A673 (cell line): ENCODE data around the gene KRTAP6-3. TPM values are rescaled to one million over a fixed set of nuclear protein-coding genes. Genes with fewer than 3 reads are reported as not detected.

ENCODE experiments used
- BruUV-seq: library from RNA; stranded (reverse); fragments of 400-500 nt; replicated peaks from 2 replicates; lab custom pipeline; 2021; lab: Mats Ljungman, UMichigan
- CTCF ChIA-PET: fragments of 300-600 bp; sonication (Branson Sonifier 250); formaldehyde crosslinking; loops from one replicate; lab custom pipeline; 2022; ENCODE audit warnings: antibody characterized with exemption; lab: Charles Lee
- POLR2A ChIA-PET: fragments of 300-600 bp; sonication (Branson Sonifier 250); formaldehyde crosslinking; loops from one replicate; lab custom pipeline; 2022; ENCODE audit warnings: antibody characterized with exemption; ENCODE audit not compliant: low non-redundant PET; lab: Charles Lee
- DNase-seq: peaks from one replicate; pipeline ENCODE4 v3.0.0-alpha.2; 2015; ENCODE audit warnings: low spot score
- H3K27ac ChIP-seq: fragments of 200-600 bp; sonication (generic); 2 replicates; pipeline ENCODE4 v1.5.1; 2016; ENCODE audit warnings: mixed run types, low read depth, mild to moderate bottlenecking, mixed read lengths, antibody characterized with exemption, low read length; ENCODE audit not compliant: poor library complexity, severe bottlenecking
- H3K27me3 ChIP-seq: fragments of 200-600 bp; sonication (generic); replicated peaks from 2 replicates; pipeline ENCODE4 v1.6.1; 2017; ENCODE audit warnings: mixed run types, low read depth, mild to moderate bottlenecking, mixed read lengths, antibody characterized with exemption, low read length; ENCODE audit not compliant: insufficient read depth, poor library complexity
- H3K36me3 ChIP-seq: fragments of 200-600 bp; sonication (generic); 2 replicates; pipeline ENCODE4 v1.6.1; 2016; ENCODE audit warnings: mixed run types, mild to moderate bottlenecking, mixed read lengths, antibody characterized with exemption, low read length; ENCODE audit not compliant: insufficient read depth, poor library complexity, severe bottlenecking
- H3K4me1 ChIP-seq: fragments of 200-600 bp; sonication (generic); 2 replicates; pipeline ENCODE4 v1.6.1; 2017; ENCODE audit warnings: mixed run types, mild to moderate bottlenecking, mixed read lengths, antibody characterized with exemption, low read length; ENCODE audit not compliant: insufficient read depth, poor library complexity, severe bottlenecking
- H3K4me3 ChIP-seq: fragments of 200-600 bp; sonication (generic); 2 replicates; pipeline ENCODE4 v1.5.1; 2016; ENCODE audit warnings: low read depth, mixed run types, mild to moderate bottlenecking, mixed read lengths, low read length; ENCODE audit not compliant: poor library complexity, severe bottlenecking
- H3K9me3 ChIP-seq: fragments of 200-600 bp; sonication (generic); 2 replicates; pipeline ENCODE4 v1.6.1; 2016; ENCODE audit warnings: mixed run types, low read depth, mild to moderate bottlenecking, mixed read lengths, antibody characterized with exemption, low read length; ENCODE audit not compliant: poor library complexity, severe bottlenecking
- EZH2 ChIP-seq: fragments of 200-600 bp; sonication (generic); IDR thresholded peaks from 2 replicates; pipeline ENCODE4 v1.6.1; 2017; ENCODE audit warnings: borderline replicate concordance, low read depth, mild to moderate bottlenecking, mixed read lengths, antibody characterized with exemption, low read length; ENCODE audit not compliant: poor library complexity, severe bottlenecking
- intact Hi-C: fragments of 100-400 bp; cut with micrococcal nuclease; formaldehyde crosslinking; loops from one replicate; pipeline ENCODE4 v1.10.0; 2022; ENCODE audit not compliant: unreplicated experiment
- total RNA-seq: library from RNA; stranded (reverse); gene quantifications from 2 replicates; pipeline ENCODE4 v1.2.3, GENCODE V29; 2021
- TF ChIP-seq, protein P1 (sequence below): fragments of 300-800, 200-600 bp; sonication (generic); conservative IDR thresholded peaks from 2 replicates; pipeline ENCODE4 v1.5.1; 2017; ENCODE audit warnings: low read depth, mild to moderate bottlenecking, antibody characterized with exemption, low read length, moderate library complexity, mixed read lengths

The KRTAP6-3 gene
- total RNA-seq, 1 experiment from 2014 or later: not detected

- no peak overlapping the region for H3K4me3 ChIP-seq
- intact Hi-C loops: no loop called here
- CTCF ChIA-PET: no interaction called here
- no peak overlapping the region for H3K27ac ChIP-seq
- no peaks in the 10 kb centered on the region for H3K9me3 ChIP-seq
- TF ChIP-seq EZH2: no peak
- TF ChIP-seq, protein P1, sequence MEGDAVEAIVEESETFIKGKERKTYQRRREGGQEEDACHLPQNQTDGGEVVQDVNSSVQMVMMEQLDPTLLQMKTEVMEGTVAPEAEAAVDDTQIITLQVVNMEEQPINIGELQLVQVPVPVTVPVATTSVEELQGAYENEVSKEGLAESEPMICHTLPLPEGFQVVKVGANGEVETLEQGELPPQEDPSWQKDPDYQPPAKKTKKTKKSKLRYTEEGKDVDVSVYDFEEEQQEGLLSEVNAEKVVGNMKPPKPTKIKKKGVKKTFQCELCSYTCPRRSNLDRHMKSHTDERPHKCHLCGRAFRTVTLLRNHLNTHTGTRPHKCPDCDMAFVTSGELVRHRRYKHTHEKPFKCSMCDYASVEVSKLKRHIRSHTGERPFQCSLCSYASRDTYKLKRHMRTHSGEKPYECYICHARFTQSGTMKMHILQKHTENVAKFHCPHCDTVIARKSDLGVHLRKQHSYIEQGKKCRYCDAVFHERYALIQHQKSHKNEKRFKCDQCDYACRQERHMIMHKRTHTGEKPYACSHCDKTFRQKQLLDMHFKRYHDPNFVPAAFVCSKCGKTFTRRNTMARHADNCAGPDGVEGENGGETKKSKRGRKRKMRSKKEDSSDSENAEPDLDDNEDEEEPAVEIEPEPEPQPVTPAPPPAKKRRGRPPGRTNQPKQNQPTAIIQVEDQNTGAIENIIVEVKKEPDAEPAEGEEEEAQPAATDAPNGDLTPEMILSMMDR: no peak
- DNase-seq: no peak
- no peaks in the 10 kb centered on the region for H3K27me3 ChIP-seq
- BruUV-seq: no TSS peak
- H3K36me3 ChIP-seq: no peaks in the 10 kb centered on the region
- H3K4me1 ChIP-seq: no peaks in the 10 kb centered on the region
- POLR2A ChIA-PET: no interaction called here
Measured at GRCh38 chr21:30623362-30623761, 31.1 kb downstream of the KRTAP6-3 start.

DNA sequence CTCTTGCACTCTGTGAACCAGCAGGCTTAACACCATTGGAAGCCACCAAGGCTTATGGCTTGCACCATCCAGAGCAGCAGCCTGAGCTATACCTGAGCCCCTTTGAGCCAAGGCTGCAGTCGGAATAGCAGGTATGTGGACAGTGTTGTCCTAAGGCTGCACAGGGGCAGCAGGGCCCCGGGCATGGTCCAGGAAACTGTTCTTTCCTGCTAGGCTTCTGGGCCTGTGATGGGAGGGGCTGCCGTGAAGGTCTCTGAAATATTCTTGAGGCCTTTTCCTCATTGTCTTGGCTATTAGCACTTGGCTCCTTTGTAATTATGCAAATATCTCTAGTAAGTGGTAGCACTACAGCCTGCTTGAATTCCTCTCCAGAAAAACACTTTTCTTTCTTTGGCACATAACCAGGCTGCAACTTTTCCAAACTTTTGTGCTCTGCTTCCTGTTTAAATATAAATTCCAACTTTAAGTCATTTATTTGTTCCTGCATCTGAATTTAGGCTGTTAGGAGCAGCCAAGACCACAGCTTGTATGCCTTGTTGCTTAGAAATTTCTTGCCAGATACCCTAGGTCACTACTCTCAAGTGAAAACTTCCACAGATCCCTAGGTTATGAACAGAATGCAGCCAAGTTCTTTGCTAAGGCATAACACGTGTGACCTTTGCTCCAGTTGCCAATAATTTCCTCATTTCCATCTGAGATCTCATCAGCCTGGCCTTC lies 33.4 kb downstream of the KRTAP6-3 start:
- no peak overlapping the region for H3K4me3 ChIP-seq
- intact Hi-C loops: no loop called here
- H3K27ac ChIP-seq: no peak overlapping the region
- CTCF ChIA-PET: no interaction called here
- H3K4me1 ChIP-seq: no peaks in the 10 kb centered on the region
- no peaks in the 10 kb centered on the region for H3K27me3 ChIP-seq
- H3K36me3 ChIP-seq: no peaks in the 10 kb centered on the region
- BruUV-seq: no TSS peak
- no peak for DNase-seq
- TF ChIP-seq EZH2: no peak
- TF ChIP-seq, protein P1: no peak
- POLR2A ChIA-PET: no interaction called here
- no peaks in the 10 kb centered on the region for H3K9me3 ChIP-seq

- H3K27ac ChIP-seq: no peak overlapping the region
- no TSS peak for BruUV-seq
- intact Hi-C loops: no loop called here
- ChIA-PET POLR2A (no interaction called here), CTCF (no interaction called here)
- H3K4me3 ChIP-seq: no peak overlapping the region
- H3K4me1 ChIP-seq: no peaks in the 10 kb centered on the region
- H3K36me3 ChIP-seq: no peaks in the 10 kb centered on the region
- DNase-seq: no peak
- H3K9me3 ChIP-seq: no peaks in the 10 kb centered on the region
- H3K27me3 ChIP-seq: no peaks in the 10 kb centered on the region
- TF ChIP-seq, protein P1: no peak
- TF ChIP-seq EZH2: no peak
Measured at GRCh38 chr21:30628109-30628508, 35.9 kb downstream of the KRTAP6-3 start.
